Measurements from ENCODE around the gene MYO7A.

MYO7A gene

DNA sequence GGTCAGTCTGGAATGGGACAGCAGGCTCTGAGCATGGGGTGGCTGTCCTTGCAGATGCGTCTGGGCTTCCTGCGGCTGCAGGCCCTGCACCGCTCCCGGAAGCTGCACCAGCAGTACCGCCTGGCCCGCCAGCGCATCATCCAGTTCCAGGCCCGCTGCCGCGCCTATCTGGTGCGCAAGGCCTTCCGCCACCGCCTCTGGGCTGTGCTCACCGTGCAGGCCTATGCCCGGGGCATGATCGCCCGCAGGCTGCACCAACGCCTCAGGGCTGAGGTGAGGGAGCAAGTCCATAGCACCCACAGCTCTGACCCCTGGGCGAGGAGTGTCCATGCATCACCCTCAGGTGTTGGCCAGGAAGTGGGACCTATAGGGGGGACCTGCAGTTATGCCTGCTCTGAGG, 51.6 kb downstream of the MYO7A start:
- H3K27ac ChIP-seq (ENCODE audit: low read length), result no peak overlapping the region
- no peaks in the 10 kb centered on the region for H4K20me1 ChIP-seq (ENCODE audit: insufficient read depth, low read length)
- no peak overlapping the region for H3K4me3 ChIP-seq (ENCODE audit: low read depth in 1 of 2, low read length in 2 of 2)
- no peaks in the 10 kb centered on the region for H3K27me3 ChIP-seq (ENCODE audit: insufficient read depth, low read length, poor library complexity)
- no peak for ATAC-seq (ENCODE audit: insufficient read depth, low read depth)
- DNase-seq, result no peak
- no peak overlapping the region for H3K9ac ChIP-seq (ENCODE audit: low read depth, low read length)
- no peaks in the 10 kb centered on the region for H3K9me3 ChIP-seq (ENCODE audit: insufficient read depth, low read length, severe bottlenecking)
- no peak overlapping the region for H3K4me2 ChIP-seq (ENCODE audit: insufficient read depth, low read length)
- H3K4me1 ChIP-seq (ENCODE audit: insufficient read depth, low read length), result no peaks in the 10 kb centered on the region
- no peak for TF ChIP-seq EZH2 (IDR thresholded peaks at IDR 0.05; ENCODE audit: borderline replicate concordance, low read depth, low read length, severe bottlenecking)
- TF ChIP-seq, protein P1, sequence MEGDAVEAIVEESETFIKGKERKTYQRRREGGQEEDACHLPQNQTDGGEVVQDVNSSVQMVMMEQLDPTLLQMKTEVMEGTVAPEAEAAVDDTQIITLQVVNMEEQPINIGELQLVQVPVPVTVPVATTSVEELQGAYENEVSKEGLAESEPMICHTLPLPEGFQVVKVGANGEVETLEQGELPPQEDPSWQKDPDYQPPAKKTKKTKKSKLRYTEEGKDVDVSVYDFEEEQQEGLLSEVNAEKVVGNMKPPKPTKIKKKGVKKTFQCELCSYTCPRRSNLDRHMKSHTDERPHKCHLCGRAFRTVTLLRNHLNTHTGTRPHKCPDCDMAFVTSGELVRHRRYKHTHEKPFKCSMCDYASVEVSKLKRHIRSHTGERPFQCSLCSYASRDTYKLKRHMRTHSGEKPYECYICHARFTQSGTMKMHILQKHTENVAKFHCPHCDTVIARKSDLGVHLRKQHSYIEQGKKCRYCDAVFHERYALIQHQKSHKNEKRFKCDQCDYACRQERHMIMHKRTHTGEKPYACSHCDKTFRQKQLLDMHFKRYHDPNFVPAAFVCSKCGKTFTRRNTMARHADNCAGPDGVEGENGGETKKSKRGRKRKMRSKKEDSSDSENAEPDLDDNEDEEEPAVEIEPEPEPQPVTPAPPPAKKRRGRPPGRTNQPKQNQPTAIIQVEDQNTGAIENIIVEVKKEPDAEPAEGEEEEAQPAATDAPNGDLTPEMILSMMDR (IDR thresholded peaks at IDR 0.05; ENCODE audit: borderline replicate concordance, extremely low read depth, low read length, poor library complexity, severe bottlenecking), result no peak
- no peaks in the 10 kb centered on the region for H3K79me2 ChIP-seq (ENCODE audit: insufficient read depth, low read length)
- no peak overlapping the region for H2AFZ ChIP-seq (ENCODE audit: low read depth, low read length)
- H3K36me3 ChIP-seq (ENCODE audit: insufficient read depth, low read length), result no peaks in the 10 kb centered on the region

DNA sequence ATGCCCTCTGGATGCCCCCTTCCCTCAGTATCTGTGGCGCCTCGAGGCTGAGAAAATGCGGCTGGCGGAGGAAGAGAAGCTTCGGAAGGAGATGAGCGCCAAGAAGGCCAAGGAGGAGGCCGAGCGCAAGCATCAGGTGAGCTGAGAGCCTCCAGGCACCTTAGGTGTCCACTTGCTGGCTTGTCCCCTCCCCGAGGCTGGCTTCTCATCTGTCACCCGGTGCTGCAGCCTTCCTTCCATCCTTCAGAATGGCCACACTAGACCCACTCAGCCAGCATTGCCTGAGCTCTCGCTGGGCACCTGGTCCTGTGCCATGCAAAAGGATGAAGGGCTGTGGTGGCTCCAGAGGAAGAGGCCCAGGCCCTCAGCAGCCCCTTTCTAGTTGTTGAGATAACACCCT, 52.3 kb downstream of the MYO7A start:
- H3K79me2 ChIP-seq (ENCODE audit: insufficient read depth, low read length), result no peaks in the 10 kb centered on the region
- H3K4me2 ChIP-seq (ENCODE audit: insufficient read depth, low read length), result no peak overlapping the region
- H3K9ac ChIP-seq (ENCODE audit: low read depth, low read length), result no peak overlapping the region
- H2AFZ ChIP-seq (ENCODE audit: low read depth, low read length), result no peak overlapping the region
- DNase-seq (no peak), ATAC-seq (ENCODE audit: insufficient read depth, low read depth) (no peak)
- no peak overlapping the region for H3K4me3 ChIP-seq (ENCODE audit: low read depth in 1 of 2, low read length in 2 of 2)
- no peak overlapping the region for H3K27ac ChIP-seq (ENCODE audit: low read length)
- H3K4me1 ChIP-seq (ENCODE audit: insufficient read depth, low read length), result no peaks in the 10 kb centered on the region
- no peak for TF ChIP-seq EZH2 (IDR thresholded peaks at IDR 0.05; ENCODE audit: borderline replicate concordance, low read depth, low read length, severe bottlenecking)
- TF ChIP-seq, protein P1 (IDR thresholded peaks at IDR 0.05; ENCODE audit: borderline replicate concordance, extremely low read depth, low read length, poor library complexity, severe bottlenecking), result no peak
- no peaks in the 10 kb centered on the region for H3K36me3 ChIP-seq (ENCODE audit: insufficient read depth, low read length)
- H4K20me1 ChIP-seq (ENCODE audit: insufficient read depth, low read length), result no peaks in the 10 kb centered on the region
- H3K27me3 ChIP-seq (ENCODE audit: insufficient read depth, low read length, poor library complexity), result no peaks in the 10 kb centered on the region
- no peaks in the 10 kb centered on the region for H3K9me3 ChIP-seq (ENCODE audit: insufficient read depth, low read length, severe bottlenecking)

DNA sequence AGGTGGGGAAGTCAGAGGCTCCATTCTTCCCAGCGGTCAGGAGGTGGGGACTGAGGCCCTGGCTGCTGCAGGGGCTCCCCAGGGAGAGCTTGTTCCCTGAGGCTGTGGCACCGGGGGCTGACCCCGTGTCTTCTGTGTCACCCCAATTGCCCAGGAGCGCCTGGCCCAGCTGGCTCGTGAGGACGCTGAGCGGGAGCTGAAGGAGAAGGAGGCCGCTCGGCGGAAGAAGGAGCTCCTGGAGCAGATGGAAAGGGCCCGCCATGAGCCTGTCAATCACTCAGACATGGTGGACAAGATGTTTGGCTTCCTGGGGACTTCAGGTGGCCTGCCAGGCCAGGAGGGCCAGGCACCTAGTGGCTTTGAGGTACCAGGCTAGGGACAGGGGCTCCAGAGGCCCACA, 53.2 kb downstream of the MYO7A start:
- no peaks in the 10 kb centered on the region for H3K79me2 ChIP-seq (ENCODE audit: insufficient read depth, low read length)
- no peak overlapping the region for H3K27ac ChIP-seq (ENCODE audit: low read length)
- DNase-seq (no peak), ATAC-seq (ENCODE audit: insufficient read depth, low read depth) (no peak)
- H3K4me1 ChIP-seq (ENCODE audit: insufficient read depth, low read length), result no peaks in the 10 kb centered on the region
- no peak overlapping the region for H2AFZ ChIP-seq (ENCODE audit: low read depth, low read length)
- no peaks in the 10 kb centered on the region for H3K36me3 ChIP-seq (ENCODE audit: insufficient read depth, low read length)
- no peak overlapping the region for H3K4me3 ChIP-seq (ENCODE audit: low read depth in 1 of 2, low read length in 2 of 2)
- H3K9me3 ChIP-seq (ENCODE audit: insufficient read depth, low read length, severe bottlenecking), result no peaks in the 10 kb centered on the region
- H3K4me2 ChIP-seq (ENCODE audit: insufficient read depth, low read length), result no peak overlapping the region
- no peak overlapping the region for H3K9ac ChIP-seq (ENCODE audit: low read depth, low read length)
- no peak for TF ChIP-seq EZH2 (IDR thresholded peaks at IDR 0.05; ENCODE audit: borderline replicate concordance, low read depth, low read length, severe bottlenecking)
- TF ChIP-seq, protein P1 (IDR thresholded peaks at IDR 0.05; ENCODE audit: borderline replicate concordance, extremely low read depth, low read length, poor library complexity, severe bottlenecking), result no peak
- H4K20me1 ChIP-seq (ENCODE audit: insufficient read depth, low read length), result no peaks in the 10 kb centered on the region
- H3K27me3 ChIP-seq (ENCODE audit: insufficient read depth, low read length, poor library complexity), result no peaks in the 10 kb centered on the region

Measured in DND-41 (cell line).